Measurements from ENCODE around the gene BBS9.

Gene BBS9

DNA sequence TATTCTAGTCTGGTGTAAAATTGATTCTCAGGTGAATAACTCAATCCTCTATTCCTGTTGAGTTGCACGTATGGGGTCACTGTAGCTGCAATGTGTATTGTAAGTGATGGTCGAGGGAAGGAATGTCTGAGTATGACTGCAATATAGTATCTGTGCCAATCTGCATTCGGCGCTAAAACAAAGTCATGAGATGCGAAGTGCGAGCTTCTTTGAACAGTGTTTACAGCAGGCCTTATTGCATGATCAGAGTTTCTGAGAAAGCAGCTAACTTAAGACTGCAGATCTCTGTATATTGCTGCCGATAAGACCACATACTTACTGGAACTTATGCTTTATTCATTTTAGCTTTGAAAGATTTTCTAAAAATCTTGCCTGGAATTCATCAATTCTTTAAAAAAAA lies 434.3 kb downstream of the BBS9 start:
- no peak for DNase-seq

DNA sequence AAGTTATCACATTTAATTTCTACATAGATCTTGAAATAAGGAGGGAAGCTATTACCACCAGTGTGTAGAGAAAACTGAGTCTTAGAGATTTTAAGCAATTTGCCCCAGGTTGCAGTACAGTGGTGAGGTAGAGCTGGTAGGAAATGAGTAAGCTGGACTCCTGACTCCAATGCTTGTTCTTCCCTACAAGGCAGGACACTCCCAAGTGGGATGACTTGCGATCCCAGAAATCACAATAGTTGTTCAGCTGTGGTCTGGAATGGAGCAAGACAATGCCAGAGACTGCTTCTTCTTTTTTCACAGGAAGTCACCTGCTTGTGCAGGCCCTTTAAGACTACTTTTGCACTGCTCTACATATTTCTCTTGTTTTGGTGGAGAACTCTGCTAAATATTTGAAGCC lies 448.8 kb downstream of the BBS9 start:
- DNase-seq = no peak

DNA sequence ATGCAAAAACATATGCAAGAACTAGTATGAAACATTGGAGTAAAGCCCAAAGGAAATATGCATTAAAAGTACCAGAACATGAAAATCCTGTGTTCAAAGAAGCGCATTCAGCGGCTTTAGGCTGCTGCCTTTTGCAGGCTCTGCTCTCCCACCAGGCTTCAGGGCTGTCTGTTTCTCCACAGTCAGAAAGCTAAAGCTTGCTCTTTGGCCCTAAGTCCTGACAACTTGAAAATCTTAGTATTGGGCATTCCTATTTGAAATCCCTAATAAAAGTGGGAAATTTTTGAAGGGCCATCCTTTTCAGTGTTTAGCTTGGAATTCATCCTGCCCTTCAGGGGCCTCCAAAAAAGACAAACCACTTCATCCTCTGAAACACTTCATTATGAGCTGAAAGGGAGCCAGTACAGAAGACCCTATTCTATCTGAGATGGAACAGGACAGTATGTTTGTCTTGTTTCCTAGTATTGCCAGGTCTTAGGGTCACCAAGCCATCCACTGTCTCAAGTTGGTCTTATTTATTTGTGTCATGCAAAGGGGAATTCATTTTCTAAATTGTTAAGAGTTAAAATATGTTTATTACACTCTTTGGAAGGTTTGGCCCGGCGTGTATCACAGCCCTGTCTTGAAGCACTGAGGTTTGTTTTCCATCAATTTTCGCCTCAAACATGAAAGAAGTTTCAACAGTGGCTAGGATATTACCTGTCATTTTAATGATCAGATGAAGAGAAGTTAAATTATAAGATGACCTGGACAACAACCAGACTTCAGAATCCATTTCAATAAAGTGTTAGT lies 449.7 kb downstream of the BBS9 start:
- no peak for DNase-seq

DNA sequence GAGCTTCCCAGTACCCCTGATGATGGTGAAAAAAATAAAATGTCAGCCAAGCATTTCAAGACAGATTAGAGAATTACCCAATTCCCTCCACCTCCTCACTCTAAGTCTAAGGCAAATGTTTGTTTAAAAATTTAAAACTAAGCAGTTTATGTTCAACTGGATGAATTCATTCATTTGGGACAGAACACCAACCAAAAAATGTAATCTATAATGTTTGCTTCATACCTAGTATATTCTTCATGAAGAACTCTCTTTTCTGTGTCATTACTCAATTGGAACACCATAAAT lies 450.3 kb downstream of the BBS9 start:
- no peak for DNase-seq

DNA sequence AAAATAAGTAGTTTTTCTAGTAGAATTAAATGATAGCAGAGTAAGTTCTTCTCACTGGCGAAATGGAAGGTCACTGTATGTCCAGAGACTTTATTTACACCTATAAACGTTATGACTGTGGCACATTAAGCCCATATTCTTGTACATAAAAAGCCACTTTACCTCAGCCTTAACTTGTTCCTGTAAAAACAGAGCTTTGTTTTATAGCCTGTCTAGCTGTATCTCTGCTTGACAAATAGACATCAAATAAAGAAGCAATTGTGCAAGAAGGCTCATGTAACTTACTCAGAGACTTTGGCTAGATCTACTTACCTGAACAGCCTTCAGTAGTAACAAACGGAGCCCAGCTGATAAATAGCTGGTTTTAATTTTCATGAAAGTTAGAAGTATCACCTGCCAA lies 451.9 kb downstream of the BBS9 start:
- DNase-seq = no peak

DNA sequence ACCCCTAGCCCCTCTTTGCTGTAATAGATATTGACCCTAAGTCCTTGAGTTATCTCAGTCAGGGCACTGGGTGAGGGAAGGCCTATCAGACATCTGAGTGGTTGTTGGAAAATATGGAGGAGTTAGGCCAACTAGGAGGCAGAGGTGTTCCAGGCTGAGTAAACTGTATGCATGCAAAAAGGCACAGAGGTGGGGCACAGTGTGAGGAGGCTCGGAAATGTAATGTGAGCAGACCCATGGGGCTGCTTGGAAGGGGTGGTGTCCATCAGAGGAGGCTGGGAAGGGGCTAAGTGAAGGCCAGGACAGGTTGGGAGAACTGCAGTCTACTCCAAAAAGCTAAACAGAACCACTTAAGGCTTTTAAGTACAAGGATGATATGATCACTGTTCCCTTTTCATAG lies 452.7 kb downstream of the BBS9 start:
- DNase-seq = no peak

DNA sequence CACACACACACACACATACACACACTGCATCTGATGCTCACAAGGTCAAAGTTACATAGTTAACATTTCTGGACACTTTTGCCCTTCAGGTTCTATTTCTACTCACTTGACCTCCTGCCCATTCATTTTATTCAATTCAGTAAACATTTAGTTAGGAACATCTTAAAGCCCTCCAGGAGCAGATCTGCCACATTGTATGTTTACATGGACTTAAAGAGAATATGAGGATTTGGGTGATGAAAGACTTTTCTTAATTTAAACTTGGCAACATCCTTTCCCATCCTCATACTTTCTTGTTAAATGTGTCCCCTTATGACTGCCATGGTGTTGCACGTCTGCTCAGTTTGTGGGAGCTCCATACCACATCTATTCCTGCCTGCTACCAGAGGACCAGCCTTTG lies 453.2 kb downstream of the BBS9 start:
- DNase-seq = no peak

DNA sequence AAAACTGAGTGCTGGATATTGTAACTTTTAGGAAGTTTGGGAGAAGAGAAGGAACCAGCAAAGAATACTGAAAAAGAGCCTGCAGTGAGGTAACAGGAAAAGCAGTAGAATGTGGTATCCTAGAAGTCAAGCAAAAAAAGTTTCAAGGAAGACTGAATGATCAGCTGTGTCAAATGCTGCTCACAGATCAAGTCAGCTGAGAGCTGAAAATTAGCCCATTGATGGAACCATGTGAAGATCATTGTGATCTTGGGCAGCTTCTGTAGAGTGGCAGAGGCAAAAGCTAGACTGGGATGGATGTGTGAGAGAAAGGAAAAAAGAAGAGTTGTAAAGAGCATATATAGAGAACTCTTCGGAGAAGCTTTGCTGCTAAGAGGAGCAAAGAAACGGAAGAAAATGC lies 460.5 kb downstream of the BBS9 start:
- no peak for DNase-seq

DNA sequence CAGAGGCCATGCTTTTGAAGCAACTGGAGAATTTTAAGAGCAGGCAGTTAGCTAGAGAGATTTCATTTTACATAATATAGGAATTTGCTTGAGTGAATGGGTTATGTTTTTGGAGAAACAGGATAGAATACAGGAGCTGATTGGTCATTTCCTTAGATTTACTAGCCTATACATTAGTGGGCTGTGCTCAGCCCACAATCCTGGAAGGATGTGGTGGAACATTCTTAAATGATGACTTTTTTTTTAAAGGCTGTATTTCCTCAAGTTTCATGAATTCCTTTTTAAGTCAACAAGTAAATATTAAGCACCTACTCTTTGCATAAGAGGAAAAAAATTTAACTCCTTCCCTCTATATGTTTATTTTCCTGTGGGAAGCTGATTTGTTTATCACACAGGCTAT lies 461.6 kb downstream of the BBS9 start:
- DNase-seq = no peak

DNA sequence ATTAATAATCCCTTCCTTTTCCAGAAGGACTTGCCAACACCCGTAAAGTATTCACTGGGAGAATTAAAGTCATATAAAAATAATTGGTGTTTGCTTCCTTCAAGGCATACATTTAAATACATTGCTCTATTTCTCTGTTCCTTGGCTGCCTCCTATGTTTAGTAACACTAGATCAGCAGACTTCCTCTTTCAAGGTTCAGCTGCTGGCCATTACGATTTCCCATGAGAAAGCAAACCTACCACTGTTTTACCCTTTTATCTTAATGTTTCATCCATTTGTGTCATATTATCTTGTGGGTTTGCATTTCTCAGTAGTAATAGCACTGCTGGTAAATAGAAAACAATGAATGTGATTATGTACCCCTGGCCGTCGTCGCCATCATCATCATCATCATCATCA lies 462.1 kb downstream of the BBS9 start:
- DNase-seq = no peak

DNA sequence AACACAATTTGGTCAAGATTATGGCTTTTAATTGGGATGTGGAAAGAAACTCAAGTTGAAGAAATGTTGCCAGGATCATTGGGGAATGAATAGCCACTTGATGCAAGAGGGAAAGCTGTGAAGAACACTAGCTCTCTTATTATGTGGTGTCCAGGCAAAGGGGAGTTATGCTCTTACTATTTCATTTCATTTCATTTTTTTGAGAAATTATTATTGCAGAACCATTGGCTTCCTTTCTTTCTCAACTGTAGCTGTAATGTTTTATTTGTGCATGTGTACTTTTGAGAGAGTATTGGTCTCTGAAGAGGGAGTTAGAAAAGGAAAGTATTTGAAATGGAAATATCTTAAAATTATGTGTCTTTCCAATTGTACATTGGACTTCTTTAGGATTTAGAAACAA lies 463.4 kb downstream of the BBS9 start:
- DNase-seq = no peak

DNA sequence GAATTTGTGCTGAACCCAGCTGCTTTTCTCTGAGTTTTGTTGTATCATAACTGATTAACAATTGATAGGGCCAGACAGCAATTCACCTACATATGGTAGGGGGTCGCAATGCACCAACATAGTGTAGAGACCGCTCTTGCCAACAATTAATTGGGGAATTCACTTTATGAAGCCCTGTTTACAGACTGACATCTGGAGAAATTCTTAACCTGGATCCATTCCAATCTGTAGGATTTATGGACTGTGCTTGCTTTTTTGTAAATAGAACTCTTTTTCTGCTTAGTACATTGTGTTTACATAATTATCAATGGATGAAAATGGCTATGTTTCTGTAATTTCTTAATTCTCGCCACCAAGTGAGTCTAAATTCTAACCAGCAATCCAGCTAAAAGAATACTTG lies 464.2 kb downstream of the BBS9 start:
- no peak for DNase-seq

DNA sequence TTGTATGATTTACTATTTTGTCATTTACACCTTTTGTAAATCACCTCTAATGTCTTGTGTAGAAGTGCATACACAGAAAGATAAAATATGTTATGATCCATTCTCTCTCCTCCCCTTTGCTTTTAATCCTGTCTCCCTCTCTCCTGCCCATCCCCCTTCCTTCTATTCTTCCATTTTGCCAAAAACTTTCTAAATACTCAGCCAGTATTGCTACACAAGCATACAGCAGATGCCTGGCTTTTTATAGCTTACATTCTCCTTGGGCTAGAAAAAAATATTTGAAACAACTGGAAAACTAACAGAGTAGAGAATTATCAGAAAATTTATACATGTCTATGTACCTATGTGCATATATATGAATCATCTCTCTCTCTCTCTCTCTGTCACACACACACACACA lies 467.3 kb downstream of the BBS9 start:
- no peak for DNase-seq

DNA sequence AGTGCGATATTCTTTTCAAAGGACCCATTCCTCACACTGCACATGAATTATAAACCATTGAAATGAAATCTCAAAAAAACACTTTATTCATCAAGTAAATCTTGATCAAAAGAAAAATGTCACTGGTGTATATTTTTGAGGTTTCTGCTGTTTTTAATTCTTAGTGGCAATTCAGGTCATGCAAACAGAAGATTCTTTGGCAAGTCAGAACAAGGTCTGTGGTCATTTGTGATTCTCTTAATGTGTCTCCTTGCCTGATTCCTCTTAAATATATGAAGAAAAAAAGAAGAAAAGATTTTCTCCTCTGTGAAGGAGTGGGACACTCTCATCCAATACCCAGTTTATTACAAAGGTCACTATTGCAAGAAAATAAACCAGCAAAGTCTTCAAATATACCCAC lies 467.8 kb downstream of the BBS9 start:
- DNase-seq = no peak

DNA sequence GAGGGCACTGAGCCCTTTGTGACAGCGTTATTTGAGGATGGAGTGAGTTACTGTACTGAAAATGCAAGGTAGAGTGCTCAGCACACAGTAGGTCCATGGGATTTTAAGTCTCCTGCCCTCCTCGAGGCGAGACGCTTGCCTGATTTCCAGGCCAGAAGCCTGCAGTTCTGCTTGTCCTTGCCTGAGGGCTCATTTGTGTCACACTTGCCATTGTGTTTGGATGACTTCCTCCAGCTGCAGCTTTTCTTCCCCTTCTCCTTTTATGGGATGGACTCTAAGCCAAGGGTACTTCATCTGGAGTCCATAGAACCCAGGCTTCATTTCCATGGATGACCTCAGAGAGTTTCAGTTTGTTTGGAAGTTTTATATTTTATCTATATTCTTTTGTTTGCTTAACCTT lies 471.7 kb downstream of the BBS9 start:
- DNase-seq = no peak

DNA sequence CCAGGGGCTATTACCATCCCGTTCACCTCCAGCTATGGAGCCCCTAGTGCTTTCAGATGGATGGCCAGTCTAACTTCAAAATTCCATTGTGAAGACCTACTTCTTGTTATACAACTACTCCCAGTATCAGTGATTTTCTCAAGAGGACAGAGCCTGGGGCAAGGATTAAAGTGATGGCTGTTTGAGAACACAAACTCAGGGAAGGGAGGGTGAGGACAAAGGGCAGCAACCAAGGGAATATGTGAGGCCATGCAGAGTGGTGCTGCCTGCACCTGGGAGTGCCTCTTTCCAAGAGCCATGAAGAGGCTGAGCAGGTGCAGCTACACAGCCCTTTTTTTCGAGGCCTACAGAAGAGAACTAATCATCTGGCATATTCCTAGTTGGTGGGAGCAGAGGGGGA lies 472.5 kb downstream of the BBS9 start:
- no peak for DNase-seq

DNA sequence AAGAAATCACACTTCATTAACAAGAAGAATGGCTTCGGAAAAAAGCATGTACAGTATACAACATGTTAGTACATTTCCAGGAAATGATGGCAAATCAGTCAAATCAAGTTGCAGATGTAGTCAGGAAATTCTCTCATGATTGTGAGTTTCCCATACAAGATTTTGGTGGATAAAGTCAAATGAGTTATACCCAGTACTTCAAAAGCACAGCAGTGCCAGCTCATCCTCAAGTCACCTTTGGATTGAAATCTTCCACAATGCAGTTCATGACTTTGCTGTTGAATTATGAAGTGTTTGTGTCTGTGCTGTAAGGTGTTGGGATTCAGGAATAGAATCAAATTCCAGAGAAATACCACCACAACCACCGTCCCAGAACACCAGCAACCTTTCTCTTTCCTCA lies 474.7 kb downstream of the BBS9 start:
- no peak for DNase-seq

DNA sequence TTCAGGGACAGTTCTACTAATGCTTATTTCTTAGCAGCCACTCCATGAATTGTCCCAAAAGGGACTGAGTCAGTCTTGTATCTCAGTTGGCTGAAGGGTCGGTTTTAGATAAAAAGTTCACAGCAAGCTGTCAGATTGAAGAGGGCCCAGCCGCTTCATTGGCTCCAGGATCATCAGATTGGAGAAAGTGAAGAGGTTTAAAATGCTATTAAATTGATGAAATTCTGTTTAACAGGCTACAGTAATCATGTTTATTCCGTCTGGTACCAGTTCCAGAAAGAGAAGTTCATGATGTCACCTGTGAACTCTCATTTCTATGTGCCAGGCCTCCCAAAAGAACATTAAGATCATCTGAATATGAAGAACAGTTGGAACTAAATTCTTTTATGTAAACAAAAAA lies 481.6 kb downstream of the BBS9 start:
- DNase-seq = no peak

DNA sequence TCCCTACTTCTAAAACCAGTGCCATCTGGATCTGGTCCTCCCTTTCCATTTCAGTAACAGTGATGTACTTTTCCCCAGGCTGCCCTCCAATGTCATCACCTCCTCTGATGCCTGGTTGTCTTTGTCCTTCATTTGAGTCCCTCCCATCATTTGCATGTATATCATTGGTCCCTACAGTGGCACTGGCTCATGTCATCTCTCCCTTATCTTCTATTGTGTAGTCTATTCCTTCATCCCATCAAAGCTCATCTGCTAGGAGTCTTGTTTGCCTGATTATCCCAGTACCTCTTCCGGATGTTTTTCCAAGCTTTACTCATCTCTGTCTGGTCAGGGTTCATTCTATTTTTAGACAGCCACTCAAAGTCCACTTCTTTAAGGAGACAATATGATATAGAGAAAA lies 483.1 kb downstream of the BBS9 start:
- DNase-seq = no peak

DNA sequence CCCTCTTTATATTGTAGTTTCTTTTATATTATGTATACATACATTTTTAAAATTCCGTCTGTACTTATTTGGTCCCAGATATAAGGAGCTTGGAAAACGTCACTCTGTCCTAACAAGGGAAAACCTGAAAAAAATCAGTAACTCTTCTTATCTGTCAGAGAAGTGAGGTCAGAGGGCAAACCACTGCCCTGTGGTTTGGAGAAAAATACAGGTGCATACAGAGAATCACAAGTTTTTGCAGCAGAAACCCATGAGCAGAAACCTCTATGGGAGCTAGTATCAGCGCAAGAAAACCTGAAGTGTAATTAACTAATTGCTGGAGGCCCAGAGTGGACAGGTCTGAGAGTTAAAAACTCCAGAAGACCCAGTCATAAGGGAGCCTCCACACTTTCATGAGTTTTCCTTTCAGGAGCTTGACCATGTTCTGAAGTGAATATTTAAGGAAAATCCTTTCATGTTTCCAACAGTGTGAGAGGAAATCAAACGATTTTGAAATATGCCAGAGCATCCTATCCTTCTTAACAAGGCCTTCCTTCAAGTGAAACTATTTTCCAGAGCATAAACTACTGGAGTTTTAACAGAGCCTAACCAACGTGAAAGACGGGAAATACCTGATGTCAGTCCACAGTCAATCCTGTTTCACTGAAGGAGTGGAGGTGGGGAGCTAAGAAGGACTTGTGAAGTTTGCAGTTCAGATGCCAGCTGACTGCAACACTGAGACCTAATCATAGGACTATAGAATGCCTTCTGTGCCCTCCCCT lies 485.2 kb downstream of the BBS9 start:
- DNase-seq = no peak

DNA sequence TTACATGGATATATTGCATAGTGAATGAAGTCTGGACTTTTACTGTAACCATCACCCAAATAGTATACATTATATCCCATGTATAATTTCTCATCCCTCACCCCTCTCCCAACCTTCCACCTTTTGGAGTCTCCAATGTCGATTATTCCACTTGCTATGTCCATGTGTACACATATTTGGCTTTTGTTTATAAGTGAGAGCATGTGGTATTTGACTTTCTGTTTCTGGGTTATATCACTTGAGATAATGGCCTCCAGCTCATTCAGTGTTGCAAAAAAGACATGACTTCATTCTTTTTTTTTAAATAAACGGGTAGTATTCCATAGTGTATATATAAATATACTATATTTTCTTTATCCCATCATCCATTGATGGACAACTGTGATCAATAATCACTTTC lies 487.4 kb downstream of the BBS9 start:
- DNase-seq = no peak

DNA sequence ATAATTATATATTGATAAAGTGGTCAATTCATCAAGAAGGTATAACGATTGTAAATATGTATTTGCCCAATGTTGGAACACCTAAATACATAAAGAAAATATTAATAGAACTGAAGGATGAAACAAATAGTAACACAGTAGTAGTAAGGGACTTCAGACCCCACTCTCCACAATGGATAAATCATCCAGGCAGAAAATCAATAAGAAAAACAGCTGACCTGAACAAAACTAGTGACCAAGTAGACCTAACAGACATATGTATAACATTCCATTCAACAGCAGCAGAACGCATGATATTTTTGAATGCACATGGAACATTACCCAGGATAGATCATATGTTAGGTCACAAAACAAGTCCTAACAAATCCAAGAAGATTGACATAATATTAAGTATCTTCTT lies 489.9 kb downstream of the BBS9 start:
- DNase-seq = no peak

DNA sequence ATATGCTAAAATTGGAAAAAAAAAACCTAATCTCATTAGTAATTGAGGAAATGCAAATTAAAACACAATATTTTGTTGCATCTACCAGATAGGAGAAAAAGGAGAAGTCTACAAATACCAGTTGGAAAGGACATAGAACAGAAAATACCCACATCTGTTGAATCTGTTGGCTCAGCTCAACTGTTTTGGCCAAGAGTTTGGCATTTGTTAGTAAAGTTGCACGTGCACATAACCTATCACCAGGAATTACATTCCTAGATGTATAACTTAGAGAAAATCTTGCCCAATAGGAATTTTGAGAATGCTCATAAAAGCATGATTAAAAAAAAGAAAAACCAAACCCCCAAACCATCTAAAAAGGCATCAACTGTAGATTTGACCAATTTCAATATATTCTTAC lies 493.9 kb downstream of the BBS9 start:
- DNase-seq = no peak

DNA sequence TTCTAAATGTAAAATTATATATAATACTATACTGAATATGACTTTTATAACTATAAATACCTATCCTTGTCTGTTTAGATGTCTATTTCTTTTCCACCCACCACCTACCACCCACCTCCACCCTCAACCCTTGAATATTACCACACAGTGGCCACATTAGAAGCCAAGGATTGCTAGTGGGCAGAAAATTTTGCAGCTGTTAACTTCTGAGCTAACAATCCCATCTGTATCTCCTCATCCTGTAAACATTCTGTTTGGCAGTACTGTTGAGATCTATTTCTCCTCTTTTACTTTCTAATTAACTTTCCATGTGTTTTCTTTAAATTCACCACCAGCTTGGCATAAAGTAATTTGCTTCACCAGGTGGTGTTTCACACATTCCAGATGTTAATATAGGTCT lies 494.9 kb downstream of the BBS9 start:
- no peak for DNase-seq

DNA sequence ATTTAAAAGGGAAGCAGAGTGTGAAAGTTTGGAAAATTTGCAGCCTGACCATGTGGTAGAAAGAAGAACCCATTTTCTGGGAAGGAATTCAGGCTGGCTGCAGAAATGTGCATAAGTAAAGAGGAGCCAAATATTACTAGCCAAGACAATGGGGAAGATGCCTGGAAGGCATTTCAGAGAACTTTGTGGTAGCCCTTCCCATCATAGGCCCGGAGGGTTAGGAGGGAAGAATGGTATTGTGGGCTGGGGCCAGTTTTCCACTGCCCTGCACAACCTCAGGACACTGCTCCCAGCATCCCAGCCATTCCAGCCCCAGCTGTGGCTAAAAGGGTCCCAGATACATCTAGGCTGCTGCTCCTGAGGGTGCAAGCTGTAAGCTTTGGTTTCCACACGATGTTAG lies 497.5 kb downstream of the BBS9 start:
- DNase-seq = no peak
